SK-N-MC (cell line): Measurements from ENCODE around the gene LEUTX.

Source experiments
- EZH2 ChIP-seq: fragments of 200-600 bp; sonication (generic); IDR thresholded peaks from one replicate; pipeline ENCODE4 v1.6.1; 2017; ENCODE audit warnings: antibody characterized with exemption
- FOXP2 ChIP-seq: optimal IDR thresholded peaks from 2 replicates; pipeline ENCODE3; 2011; ENCODE audit warnings: mild to moderate bottlenecking, moderate library complexity; ENCODE audit not compliant: insufficient read depth; ENCODE audit errors: extremely low read length, control extremely low read depth
- POLR2AphosphoS5 ChIP-seq: IDR thresholded peaks from 2 replicates; pipeline ENCODE4 v1.6.1; 2012; ENCODE audit warnings: mild to moderate bottlenecking, low read depth, low read length, borderline replicate concordance

DNA sequence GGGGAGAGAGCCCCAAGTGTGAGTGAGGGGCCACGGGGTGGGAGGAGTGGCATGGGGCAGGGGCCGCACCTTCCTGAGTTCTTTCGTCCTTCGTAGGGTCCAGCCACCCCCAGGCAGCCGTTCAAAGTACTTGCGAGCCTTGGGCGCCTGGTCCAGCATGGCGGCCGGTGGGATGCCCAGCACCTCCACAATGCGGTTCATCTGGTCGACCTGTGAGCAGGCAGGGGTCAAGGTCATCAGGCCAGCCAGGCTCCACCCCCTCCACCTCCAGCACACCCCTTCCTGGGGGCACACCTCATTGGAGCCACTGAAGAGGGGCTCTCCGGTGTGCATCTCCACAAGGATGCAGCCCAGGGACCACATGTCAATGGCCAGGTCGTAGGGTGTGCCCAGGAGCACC lies 48.6 kb downstream of the LEUTX start:
- no peak for TF ChIP-seq EZH2
- TF ChIP-seq POLR2AphosphoS5, result no peak
- TF ChIP-seq FOXP2, result no peak
